Astrocyte (in vitro differentiated cells and primary cell): ENCODE data around the gene PARP4. TPM values are rescaled to one million over a fixed set of nuclear protein-coding genes. Genes with fewer than 3 reads are reported as not detected.
"Not testable (repeated sequence)": the region's sequence is repeated elsewhere in the genome, so short reads cannot be mapped to it uniquely, and the experiment has no call there.

Experiments
- DNase-seq: peaks from one replicate; pipeline ENCODE4 v3.0.0-alpha.2; 2010; ENCODE audit warnings: low read depth
- FAIRE-seq: peaks from 2 replicates; lab custom pipeline; 2011; peaks lifted over from hg19 to GRCh38; lab: Jason Lieb, UNC
- H2AFZ ChIP-seq: 2 replicates; pipeline ENCODE4 v1.6.0; 2012; ENCODE audit warnings: low read depth, low read length, inconsistent platforms
- H3K27ac ChIP-seq: 2 replicates; pipeline ENCODE4 v1.5.1; 2011; ENCODE audit warnings: low read depth, low read length, inconsistent platforms
- H3K27me3 ChIP-seq: 2 replicates; pipeline ENCODE4 v1.6.0; 2011; ENCODE audit warnings: low read length, inconsistent platforms; ENCODE audit not compliant: insufficient read depth
- H3K36me3 ChIP-seq: 2 replicates; pipeline ENCODE4 v1.5.1; 2011; ENCODE audit warnings: low read length, inconsistent platforms; ENCODE audit not compliant: insufficient read depth
- H3K4me1 ChIP-seq: 2 replicates; pipeline ENCODE4 v1.5.1; 2011; ENCODE audit warnings: low read length, inconsistent platforms; ENCODE audit not compliant: insufficient read depth
- H3K4me2 ChIP-seq: 2 replicates; pipeline ENCODE4 v1.6.0; 2012; ENCODE audit warnings: low read length, inconsistent platforms
- H3K4me3 ChIP-seq: 2 replicates; pipeline ENCODE4 v1.5.1; 2011; ENCODE audit warnings: low read depth, mild to moderate bottlenecking, low read length, inconsistent platforms; ENCODE audit not compliant: insufficient read depth
- H3K79me2 ChIP-seq: 2 replicates; pipeline ENCODE4 v1.6.0; 2012; ENCODE audit warnings: mild to moderate bottlenecking, low read length, inconsistent platforms; ENCODE audit not compliant: insufficient read depth
- H3K9ac ChIP-seq: 2 replicates; pipeline ENCODE4 v1.6.0; 2012; ENCODE audit warnings: mild to moderate bottlenecking, low read length, inconsistent platforms
- H3K9me3 ChIP-seq: 2 replicates; pipeline ENCODE4 v1.5.1; 2012; ENCODE audit warnings: low read depth, mild to moderate bottlenecking, low read length, inconsistent platforms; ENCODE audit not compliant: insufficient read depth
- H4K20me1 ChIP-seq: 2 replicates; pipeline ENCODE4 v1.6.0; 2012; ENCODE audit warnings: low read length, inconsistent platforms; ENCODE audit not compliant: insufficient read depth
- H3K27ac Mint-ChIP-seq: one replicate; pipeline ENCODE4 v1.8.0; 2021; ENCODE audit warnings: mild to moderate bottlenecking, mixed read lengths; ENCODE audit not compliant: unreplicated experiment
- H3K27me3 Mint-ChIP-seq: one replicate; pipeline ENCODE4 v1.8.0; 2021; ENCODE audit warnings: low read depth, mixed read lengths; ENCODE audit not compliant: unreplicated experiment
- H3K36me3 Mint-ChIP-seq: one replicate; pipeline ENCODE4 v1.8.0; 2021; ENCODE audit warnings: low read depth, mixed read lengths; ENCODE audit not compliant: unreplicated experiment
- H3K4me1 Mint-ChIP-seq: one replicate; pipeline ENCODE4 v1.8.0; 2021; ENCODE audit warnings: low read depth, mixed read lengths; ENCODE audit not compliant: unreplicated experiment
- H3K4me3 Mint-ChIP-seq: one replicate; pipeline ENCODE4 v1.8.0; 2021; ENCODE audit warnings: mild to moderate bottlenecking, moderate library complexity, mixed read lengths; ENCODE audit not compliant: unreplicated experiment
- H3K9me3 Mint-ChIP-seq: one replicate; pipeline ENCODE4 v1.8.0; 2021; ENCODE audit warnings: mild to moderate bottlenecking, mixed read lengths; ENCODE audit not compliant: unreplicated experiment
- EZH2 ChIP-seq: IDR thresholded peaks from 2 replicates; pipeline ENCODE4 v1.6.1; 2012; ENCODE audit warnings: mild to moderate bottlenecking, low read length, inconsistent platforms; ENCODE audit not compliant: insufficient read depth
- total RNA-seq: library from RNA; stranded (reverse); gene quantifications from 2 replicates; pipeline ENCODE4 v1.2.1, GENCODE V29; 2021
- TF ChIP-seq, protein P1 (sequence below): IDR thresholded peaks from 2 replicates; pipeline ENCODE4 v1.5.1; 2011; ENCODE audit warnings: low read depth, mild to moderate bottlenecking, inconsistent platforms, low read length, moderate library complexity; ENCODE audit not compliant: insufficient read depth

Gene PARP4
- total RNA-seq, 1 donor from 2014 or later, result 59.1 TPM

- H3K27me3 Mint-ChIP-seq, result peaks cover 18% of the 10 kb centered on the region
- H3K27me3 ChIP-seq, H3K9me3 ChIP-seq, H3K27ac Mint-ChIP-seq, H3K79me2 ChIP-seq, H3K4me2 ChIP-seq, FAIRE-seq, H2AFZ ChIP-seq, H3K36me3 ChIP-seq, DNase-seq, H3K4me1 ChIP-seq, H4K20me1 ChIP-seq, H3K27ac ChIP-seq, H3K36me3 Mint-ChIP-seq, H3K4me3 Mint-ChIP-seq, H3K9ac ChIP-seq, H3K4me1 Mint-ChIP-seq, H3K4me3 ChIP-seq, H3K9me3 Mint-ChIP-seq: not testable (repeated sequence)
Measured at GRCh38 chr13:24390795-24391194, 121.8 kb downstream of the PARP4 start.

GRCh38 chr13:24389506-24389905, 123.1 kb downstream of the PARP4 start:
- Histone ChIP-seq H3K4me1 (no peaks in the 10 kb centered on the region), H3K9ac (no peak overlapping the region), H4K20me1 (no peaks in the 10 kb centered on the region), H2AFZ (no peak overlapping the region), H3K27ac (no peak overlapping the region), H3K36me3 (no peaks in the 10 kb centered on the region), H3K79me2 (no peaks in the 10 kb centered on the region), H3K27me3 (no peaks in the 10 kb centered on the region), H3K4me3 (no peak overlapping the region), H3K9me3 (no peaks in the 10 kb centered on the region), H3K4me2 (no peak overlapping the region)
- Mint-ChIP-seq H3K36me3 (peaks cover 2% of the 10 kb centered on the region), H3K9me3 (no peaks in the 10 kb centered on the region), H3K27ac (no peak overlapping the region), H3K4me3 (no peak overlapping the region), H3K27me3 (peaks cover 18% of the 10 kb centered on the region), H3K4me1 (no peaks in the 10 kb centered on the region)
- DNase-seq, result no peak
- TF ChIP-seq EZH2, result no peak
- TF ChIP-seq, protein P1, sequence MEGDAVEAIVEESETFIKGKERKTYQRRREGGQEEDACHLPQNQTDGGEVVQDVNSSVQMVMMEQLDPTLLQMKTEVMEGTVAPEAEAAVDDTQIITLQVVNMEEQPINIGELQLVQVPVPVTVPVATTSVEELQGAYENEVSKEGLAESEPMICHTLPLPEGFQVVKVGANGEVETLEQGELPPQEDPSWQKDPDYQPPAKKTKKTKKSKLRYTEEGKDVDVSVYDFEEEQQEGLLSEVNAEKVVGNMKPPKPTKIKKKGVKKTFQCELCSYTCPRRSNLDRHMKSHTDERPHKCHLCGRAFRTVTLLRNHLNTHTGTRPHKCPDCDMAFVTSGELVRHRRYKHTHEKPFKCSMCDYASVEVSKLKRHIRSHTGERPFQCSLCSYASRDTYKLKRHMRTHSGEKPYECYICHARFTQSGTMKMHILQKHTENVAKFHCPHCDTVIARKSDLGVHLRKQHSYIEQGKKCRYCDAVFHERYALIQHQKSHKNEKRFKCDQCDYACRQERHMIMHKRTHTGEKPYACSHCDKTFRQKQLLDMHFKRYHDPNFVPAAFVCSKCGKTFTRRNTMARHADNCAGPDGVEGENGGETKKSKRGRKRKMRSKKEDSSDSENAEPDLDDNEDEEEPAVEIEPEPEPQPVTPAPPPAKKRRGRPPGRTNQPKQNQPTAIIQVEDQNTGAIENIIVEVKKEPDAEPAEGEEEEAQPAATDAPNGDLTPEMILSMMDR, result no peak
- FAIRE-seq, result no peak

DNA sequence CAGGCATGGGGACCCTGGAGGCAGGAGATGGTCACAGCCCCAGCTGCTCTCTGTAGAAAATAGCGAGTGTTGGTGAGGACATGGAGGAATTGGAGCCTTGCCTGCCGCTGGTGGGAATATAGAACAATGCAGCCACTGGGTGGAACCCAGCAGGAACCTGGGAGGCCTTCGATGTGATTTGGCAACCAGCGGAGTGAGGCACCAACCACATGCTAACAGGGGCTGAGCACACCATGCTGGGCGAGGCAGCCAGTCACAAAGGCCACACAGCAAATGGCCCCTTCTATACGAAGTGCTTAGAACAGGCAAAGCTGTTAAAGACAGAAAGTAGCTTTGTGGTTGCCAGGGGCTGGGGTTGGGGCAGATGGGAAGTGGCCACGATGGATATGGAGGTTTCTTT, 123.8 kb downstream of the PARP4 start:
- not testable (repeated sequence) for H3K9me3 Mint-ChIP-seq, H3K4me3 Mint-ChIP-seq, FAIRE-seq, H3K4me1 ChIP-seq, H3K9ac ChIP-seq, DNase-seq, H3K36me3 Mint-ChIP-seq, H3K9me3 ChIP-seq, H3K79me2 ChIP-seq, H3K4me3 ChIP-seq, H3K27ac ChIP-seq, H3K36me3 ChIP-seq, H3K27me3 ChIP-seq, H4K20me1 ChIP-seq, H3K4me2 ChIP-seq, H3K27ac Mint-ChIP-seq, H2AFZ ChIP-seq, H3K4me1 Mint-ChIP-seq
- peaks cover 19% of the 10 kb centered on the region for H3K27me3 Mint-ChIP-seq
